Measurements from ENCODE around the gene EPHA7.

Gene EPHA7

GRCh38 chr6:93325761-93326160, 93.6 kb downstream of the EPHA7 start:
- no peak for DNase-seq (ENCODE audit: low read depth, low spot score)

DNA sequence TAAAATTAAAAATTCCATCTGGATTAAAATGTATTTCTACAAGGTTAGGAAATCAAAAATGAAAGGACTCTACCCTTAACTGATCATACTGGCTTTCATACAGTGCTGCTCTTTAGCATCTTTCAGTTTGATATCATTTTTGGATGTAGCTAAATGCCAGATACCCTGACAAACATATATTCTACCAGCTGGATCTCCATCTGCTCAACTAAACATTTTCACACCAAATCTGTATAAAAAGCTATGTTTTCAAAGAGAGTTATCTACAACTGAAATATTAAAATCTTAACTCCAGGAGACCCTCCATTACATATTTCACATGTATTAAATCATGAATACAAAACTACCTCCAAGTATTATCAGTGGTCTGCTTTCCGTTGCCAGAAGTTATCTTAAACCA, 95.7 kb downstream of the EPHA7 start:
- DNase-seq (ENCODE audit: low read depth, low spot score) = no peak

DNA sequence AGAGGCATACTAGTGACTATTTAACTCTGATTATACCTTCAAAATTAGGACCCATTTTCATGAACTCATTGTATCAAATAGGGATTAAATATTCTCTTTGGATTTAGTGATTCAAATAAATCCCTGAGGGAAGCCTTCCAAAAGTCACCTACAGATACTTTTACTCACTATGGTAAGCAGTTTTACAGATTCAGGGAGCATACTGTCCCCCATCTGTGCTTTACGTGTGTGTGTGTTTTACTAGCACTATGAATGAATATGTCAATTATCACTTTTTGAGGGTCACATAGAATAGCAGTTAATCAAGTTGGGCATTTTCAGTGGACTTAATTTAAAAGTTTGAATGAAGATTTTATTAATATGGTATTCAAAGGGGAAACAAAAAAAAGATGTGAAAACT, 96.7 kb downstream of the EPHA7 start:
- DNase-seq (ENCODE audit: low read depth, low spot score) = no peak

GRCh38 chr6:93319304-93319703, 100.1 kb downstream of the EPHA7 start:
- no peak for DNase-seq (ENCODE audit: low read depth, low spot score)

GRCh38 chr6:93318121-93318520, 101.2 kb downstream of the EPHA7 start:
- DNase-seq (ENCODE audit: low read depth, low spot score) = no peak

GRCh38 chr6:93317592-93317991, 101.8 kb downstream of the EPHA7 start:
- DNase-seq (ENCODE audit: low read depth, low spot score) = no peak

GRCh38 chr6:93307505-93308409, 111.6 kb downstream of the EPHA7 start:
- DNase-seq (ENCODE audit: low read depth, low spot score) = no peak

DNA sequence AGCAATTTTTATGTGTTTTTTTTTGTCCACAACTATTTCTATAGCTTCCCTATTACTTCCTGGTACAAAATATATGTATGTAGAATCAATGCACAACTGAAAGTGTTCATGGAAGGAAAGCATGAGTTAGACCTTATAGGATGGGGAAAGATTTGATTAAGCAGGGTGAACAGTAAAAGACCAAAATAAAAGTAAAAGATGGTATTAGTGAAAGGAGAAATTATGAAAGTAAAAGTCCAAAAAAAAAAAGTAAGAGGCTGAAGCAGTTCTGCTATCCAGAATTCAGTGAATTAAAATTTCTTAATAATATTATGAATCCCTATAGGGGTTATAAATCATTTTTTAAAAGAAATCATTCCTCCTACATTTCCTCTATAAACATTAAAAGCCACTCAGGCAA, 114.3 kb downstream of the EPHA7 start:
- no peak for DNase-seq (ENCODE audit: low read depth, low spot score)

DNA sequence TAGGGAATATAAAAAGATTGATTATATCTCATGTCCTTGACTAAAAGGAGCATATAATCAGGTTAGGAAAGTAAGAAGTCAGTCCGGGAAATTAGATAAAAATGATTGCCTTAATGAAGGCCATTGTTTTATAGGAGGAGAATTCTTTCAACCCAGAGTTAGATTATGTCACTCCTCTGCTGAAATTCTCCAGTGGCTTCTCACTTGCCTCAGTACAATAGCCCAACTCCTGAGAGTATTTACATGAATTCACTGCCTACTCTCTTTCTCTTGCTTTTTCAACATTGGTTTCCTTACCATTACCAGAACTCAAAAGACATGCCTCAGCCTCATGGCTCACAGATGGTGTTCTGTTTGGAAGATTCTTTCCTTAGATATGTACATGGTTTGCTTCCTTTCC, 114.9 kb downstream of the EPHA7 start:
- DNase-seq (ENCODE audit: low read depth, low spot score) = no peak

DNA sequence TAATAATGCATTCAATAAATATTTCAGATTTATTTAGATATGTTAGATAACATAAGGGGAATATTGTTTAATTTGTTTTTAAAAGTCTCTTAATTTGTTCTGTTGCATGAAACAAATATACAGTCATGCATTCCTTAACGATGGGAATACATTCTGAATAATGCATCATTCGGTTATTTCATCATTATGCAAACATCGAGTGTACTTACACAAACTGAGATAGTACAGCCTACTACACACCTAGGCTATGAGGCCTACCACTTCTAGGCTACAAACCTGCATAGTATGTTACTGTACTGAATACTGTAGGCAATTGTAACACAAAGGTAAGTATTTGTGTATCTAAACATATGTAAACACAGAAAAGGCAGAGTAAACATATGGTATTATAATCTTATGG, 118.7 kb downstream of the EPHA7 start:
- DNase-seq (ENCODE audit: low read depth, low spot score) = no peak

GRCh38 chr6:93299622-93300021, 119.7 kb downstream of the EPHA7 start:
- no peak for DNase-seq (ENCODE audit: low read depth, low spot score)

GRCh38 chr6:93295631-93296030, 123.7 kb downstream of the EPHA7 start:
- no peak for DNase-seq (ENCODE audit: low read depth, low spot score)

- DNase-seq (ENCODE audit: low read depth, low spot score) = no peak
These were observed 124.5 kb downstream of the EPHA7 start for GRCh38 chr6:93294879-93295278.

GRCh38 chr6:93293872-93294271, 125.5 kb downstream of the EPHA7 start:
- no peak for DNase-seq (ENCODE audit: low read depth, low spot score)

- DNase-seq (ENCODE audit: low read depth, low spot score) = no peak
These were observed 125.9 kb downstream of the EPHA7 start for GRCh38 chr6:93293460-93293859.

DNA sequence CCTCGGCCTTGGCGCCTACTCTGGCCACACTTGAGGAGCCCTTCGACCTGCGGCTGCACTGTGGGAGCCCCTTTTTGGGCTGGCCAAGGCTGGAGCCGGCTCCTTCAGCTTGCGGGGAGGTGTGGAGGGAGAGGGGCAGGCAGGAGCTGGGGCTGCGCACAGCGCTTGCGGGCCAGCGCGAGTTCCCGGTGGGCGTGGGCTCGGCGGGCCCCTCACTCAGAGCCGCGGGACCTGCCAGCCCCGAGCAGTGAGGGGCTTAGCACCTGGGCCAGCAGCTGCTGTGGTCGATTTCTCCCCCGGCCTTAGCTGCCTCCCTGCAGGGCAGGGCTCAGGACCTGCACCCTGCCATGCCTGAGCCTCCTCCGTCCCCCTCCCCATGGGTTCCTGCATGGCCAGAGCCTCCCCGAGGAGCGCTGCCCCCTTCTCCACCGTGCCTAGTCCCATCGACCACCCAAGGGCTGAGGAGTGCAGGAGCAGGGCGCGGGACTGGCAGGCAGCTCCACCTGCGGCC, 136.8 kb downstream of the EPHA7 start:
- DNase-seq (ENCODE audit: low read depth, low spot score) = no peak

GRCh38 chr6:93278241-93278640, 141.1 kb downstream of the EPHA7 start:
- no peak for DNase-seq (ENCODE audit: low read depth, low spot score)

DNA sequence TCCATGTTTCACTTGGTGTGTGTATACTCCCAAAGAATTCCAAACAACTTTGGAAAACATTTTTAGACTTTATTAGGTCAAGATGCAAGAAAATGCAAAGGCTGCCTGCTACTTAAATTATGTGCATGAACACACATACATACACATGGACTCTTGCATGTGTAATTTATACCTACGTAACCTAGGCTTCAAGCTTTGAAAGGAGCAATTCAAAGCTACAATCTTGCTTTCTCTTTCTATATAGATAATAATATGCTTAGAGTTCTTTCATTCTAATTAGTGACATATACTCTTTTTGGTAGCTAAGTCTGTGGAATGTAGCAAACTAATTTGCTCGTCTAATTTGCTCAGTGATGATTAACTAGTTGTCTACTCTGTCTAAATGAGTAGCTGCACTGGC, 146.5 kb downstream of the EPHA7 start:
- no peak for DNase-seq (ENCODE audit: low read depth, low spot score)

DNA sequence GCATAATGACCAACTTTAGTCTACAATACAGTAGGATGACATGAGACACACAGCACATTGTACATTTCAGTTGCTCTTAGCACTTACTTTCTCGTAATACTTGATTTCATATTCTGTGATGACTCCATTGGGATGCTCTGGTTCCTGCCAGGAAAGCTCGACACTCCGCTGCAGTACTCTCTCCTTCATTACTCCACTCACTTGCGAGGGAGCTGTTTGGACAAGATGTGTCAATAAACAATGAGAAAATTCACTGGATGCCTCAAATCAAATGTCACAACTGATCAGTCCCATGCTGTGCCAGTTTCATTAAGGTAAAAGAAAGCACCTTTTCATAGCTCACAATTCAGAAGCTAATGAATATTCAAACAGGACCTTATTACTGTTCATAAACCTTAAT, 147.1 kb downstream of the EPHA7 start:
- no peak for DNase-seq (ENCODE audit: low read depth, low spot score)

DNA sequence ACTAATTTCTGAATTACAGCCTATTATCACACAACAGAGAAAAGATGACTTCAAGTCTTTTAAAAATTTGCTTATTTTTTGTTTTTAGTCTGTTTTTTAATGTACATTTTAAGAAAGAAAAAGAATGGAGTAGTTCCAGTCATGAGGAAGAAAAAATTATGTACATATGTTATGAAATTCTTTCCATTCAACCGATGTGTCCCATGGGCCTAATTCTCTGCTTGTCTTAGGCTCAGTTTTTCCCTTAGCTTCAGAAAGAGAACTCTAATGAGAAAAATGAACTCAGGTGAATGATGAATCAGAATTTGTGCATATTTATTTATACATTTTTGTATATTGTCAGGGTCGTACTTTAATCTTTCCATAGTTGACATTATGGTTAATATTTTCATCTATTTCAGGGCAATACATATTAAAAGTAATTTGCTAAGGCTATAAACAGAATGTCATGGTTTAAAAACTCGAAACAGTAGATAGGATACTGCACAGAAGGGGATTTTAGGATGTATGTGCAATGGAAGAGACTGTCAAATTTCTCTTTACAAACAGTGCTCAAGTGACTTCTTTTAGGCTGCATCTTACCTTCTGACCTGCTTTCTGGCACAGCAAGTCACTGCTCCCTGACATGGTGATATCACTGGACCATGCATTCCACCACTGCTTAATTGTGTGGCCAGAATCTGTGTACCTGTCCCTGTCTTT, 153.1 kb downstream of the EPHA7 start:
- no peak for DNase-seq (ENCODE audit: low read depth, low spot score)

DNA sequence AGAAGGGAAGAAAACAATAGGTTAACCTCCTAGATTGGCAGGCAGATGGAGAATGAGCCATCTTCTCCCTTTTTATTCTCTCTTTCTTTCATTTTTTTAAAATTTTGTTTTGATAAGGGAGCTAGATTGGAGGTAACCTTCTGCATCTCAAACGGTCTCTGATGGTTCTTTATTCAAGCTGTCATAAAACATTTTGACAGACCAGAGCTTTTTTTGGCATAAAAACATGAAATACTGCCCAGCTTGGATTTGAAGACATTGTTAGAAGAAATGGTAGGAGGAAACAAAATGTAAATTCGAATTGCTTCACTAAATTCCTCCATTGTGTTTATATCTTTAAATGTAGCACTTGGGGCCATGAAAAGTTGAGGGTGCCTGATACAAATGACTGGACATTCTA, 158.5 kb downstream of the EPHA7 start:
- DNase-seq (ENCODE audit: low read depth, low spot score) = no peak

DNA sequence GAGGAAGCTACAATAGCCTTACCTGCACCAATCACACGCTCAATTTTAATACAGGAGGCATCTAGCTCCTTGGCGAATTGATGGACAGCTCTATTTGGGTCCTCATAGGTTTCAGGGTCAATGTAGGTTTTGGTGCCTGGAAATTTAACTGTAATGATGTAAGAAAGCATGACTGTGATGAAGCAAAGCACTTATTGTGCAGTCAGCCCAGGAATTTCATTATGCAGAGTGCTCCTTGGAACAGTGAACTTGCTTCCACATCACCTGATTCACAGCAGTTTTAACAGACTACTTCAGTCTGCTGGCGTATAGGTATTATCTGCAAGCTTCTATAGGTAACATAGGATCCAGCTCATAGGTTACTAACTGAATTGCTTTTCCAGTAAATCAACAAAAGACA, 160.0 kb downstream of the EPHA7 start:
- DNase-seq (ENCODE audit: low read depth, low spot score) = no peak

GRCh38 chr6:93252930-93253329, 166.4 kb downstream of the EPHA7 start:
- no peak for DNase-seq (ENCODE audit: low read depth, low spot score)

Data from smooth muscle cell of the brain vasculature (primary cell).